ENCODE measurements around the gene TBX19.

Gene TBX19

GRCh38 chr1:168280296-168280927 is at the start of gene TBX19:
TBX19 (plus strand) TSS chr1:168280877; CDS start chr1:168281091, 214 bp downstream.
- DNase-seq (ENCODE audit: low read depth): no peak

- no peak for DNase-seq (ENCODE audit: low read depth)
These were observed 45.7 kb upstream of the TBX19 start for GRCh38 chr1:168234846-168235547.

DNA sequence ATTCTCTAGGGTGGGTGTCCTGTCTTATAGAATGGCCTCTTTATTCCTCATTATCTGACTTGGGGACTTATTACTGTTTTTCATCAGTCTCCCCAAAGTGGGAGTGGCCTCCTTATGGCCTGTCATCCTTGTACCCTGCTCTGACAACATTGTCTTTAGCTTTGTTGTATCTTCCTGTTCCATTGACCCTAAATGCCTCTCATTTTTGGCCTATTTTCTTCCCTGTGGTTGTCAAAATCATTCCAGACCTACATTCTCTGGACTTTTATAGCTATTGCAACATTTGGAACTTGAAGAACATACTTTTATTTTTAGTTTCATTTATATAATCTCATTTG is 45.2 kb upstream of the TBX19 start:
- no peak for DNase-seq (ENCODE audit: low read depth)

- DNase-seq (ENCODE audit: low read depth): no peak
These were observed 44.7 kb upstream of the TBX19 start for GRCh38 chr1:168235937-168236336.

GRCh38 chr1:168236836-168237611 is 43.7 kb upstream of the TBX19 start:
- no peak for DNase-seq (ENCODE audit: low read depth)

DNA sequence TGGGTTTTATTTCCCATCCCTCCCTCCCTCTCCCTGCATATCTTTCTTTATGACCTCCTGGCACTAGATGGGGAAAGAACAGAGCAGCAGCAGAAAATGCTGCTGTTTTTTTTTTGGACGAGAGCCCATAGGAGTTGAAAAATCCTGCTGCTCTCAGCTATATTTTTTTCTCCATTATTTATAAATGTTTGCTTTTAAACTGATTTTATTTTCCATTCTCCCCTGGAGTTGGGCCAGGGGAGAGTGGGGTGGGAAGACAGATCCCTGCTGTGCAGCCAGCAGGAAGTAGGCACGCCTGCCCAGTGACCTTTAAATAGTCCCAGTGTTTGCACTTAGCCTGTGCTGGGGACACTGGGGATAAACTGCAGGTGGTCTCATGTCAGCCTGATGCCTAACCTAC is 37.5 kb upstream of the TBX19 start:
- no peak for DNase-seq (ENCODE audit: low read depth)

GRCh38 chr1:168243636-168244212 is 37.0 kb upstream of the TBX19 start:
- no peak for DNase-seq (ENCODE audit: low read depth)

GRCh38 chr1:168245042-168245441 is 35.6 kb upstream of the TBX19 start:
- DNase-seq (ENCODE audit: low read depth): no peak

GRCh38 chr1:168246506-168246905 is 34.2 kb upstream of the TBX19 start:
- DNase-seq (ENCODE audit: low read depth): no peak

DNA sequence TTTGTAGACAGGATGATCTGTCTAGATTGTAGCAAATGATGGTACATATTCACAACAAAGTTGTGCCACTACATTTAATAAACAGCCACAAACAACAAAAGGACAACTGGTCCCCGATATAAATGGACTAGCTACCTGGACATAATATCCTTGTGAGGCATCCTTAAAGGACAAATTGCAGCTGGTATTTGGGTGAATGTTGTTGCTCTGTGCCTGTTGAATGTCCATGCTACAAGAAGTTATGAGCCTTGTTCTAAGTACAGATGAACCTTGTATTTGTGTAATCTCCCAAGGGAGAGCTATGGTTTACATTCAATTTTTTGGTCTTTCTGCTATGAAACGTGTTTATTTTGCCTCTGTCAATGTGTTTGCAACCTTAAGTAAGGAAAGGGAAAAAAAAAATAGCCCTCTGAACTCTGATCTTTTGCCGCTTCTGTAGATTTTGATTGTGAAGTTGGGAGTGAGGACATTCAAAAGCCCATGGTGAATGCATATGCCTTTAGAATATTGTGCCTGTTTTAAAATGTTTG is 28.4 kb upstream of the TBX19 start:
- no peak for DNase-seq (ENCODE audit: low read depth)

- no peak for DNase-seq (ENCODE audit: low read depth)
These were observed 24.5 kb upstream of the TBX19 start for GRCh38 chr1:168256164-168256563.

- no peak for DNase-seq (ENCODE audit: low read depth)
These were observed 23.3 kb upstream of the TBX19 start for GRCh38 chr1:168257397-168257796.

DNA sequence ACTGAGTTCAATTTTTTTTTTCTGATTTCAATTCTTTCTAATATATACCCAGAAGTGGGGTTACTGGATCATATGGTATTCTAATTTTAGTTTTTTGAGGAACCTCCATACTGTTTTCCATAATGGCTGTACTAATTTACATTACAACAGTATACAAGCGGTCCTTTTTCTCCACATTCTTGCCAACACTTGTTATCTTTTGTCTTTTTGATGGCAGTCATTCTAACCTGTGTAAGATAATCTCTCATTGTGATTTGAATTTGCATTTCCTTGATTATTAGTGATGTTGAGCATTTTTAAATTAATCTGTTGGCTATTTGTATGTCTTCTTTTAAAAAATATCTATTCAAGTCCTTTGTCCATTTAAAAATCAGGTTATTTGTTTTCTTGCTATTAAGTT is 21.1 kb upstream of the TBX19 start:
- no peak for DNase-seq (ENCODE audit: low read depth)

DNA sequence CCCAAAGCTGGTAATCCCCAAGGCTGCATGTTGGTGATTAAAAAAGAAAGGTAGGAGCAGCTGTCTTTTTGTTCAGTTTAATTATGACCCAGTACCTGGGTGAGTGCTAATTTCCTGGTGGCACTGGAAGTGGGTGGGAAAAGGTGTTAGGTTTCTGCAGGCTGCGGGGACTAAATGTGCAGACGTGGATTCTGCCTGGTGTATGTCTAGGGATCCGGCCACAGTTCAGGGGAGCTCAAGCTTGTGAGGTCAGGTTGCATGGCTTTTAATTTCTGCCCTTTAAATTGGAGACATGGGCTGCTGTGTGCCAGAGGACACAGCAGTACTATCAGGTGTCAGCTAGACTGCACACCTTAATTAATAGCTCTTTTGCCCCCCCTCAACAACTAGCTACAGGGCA is 20.3 kb upstream of the TBX19 start:
- DNase-seq (ENCODE audit: low read depth): no peak

DNA sequence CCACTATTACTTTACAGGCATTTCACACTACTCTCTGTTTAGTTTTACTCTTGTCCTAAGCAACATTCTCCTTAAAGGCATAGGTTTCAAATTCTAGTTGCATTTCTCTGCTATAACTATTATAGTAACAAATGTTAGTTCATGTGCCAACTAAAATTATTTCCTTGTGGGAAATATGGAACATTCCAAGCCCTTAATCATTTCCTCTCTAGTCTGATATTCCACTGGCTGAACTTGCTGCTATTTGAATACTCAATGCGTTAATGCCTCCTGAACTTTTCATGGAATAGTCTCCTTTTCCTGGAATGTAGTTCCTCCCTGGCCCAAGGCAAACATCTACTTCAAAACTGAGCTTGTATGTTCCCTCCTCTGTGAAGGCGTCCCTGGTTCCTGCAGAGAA is 19.3 kb upstream of the TBX19 start:
- DNase-seq (ENCODE audit: low read depth): no peak

DNA sequence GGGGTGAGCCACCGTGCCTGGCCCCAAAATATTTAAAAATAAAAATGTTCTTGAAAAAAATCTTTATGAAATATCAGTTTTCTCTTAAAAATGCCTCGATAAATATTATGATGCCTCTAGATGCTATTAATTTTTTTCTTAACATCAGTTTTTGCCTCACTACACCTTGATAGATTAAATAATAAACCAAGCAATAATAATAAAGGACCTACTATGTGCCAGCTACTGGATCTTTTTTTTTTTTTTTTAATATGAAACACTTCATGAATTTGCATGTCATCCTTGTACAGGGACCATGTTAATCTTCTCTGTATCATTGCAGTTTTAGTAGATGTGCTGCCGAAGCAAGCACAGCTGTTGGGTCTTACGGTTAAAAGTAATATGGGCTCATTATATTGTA is 17.5 kb upstream of the TBX19 start:
- no peak for DNase-seq (ENCODE audit: low read depth)

DNA sequence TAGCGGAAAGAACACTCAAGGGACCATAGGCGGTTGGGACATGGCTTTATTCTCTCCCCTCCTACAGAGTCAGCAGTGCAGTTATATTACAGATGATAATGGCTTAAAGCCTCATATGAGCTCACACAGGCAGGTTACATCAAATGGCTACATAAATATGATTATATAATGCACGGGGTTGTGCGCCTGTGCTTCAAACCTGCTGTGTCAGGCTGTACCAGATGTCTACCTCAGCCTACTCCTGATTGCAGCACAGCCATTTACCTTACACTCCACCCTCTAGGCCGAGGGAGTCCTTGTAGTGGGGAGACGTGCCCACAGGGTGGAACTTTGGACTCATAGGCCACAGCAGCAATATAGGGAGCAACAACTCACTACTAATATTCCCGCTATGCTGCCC is 16.4 kb upstream of the TBX19 start:
- DNase-seq (ENCODE audit: low read depth): no peak

DNA sequence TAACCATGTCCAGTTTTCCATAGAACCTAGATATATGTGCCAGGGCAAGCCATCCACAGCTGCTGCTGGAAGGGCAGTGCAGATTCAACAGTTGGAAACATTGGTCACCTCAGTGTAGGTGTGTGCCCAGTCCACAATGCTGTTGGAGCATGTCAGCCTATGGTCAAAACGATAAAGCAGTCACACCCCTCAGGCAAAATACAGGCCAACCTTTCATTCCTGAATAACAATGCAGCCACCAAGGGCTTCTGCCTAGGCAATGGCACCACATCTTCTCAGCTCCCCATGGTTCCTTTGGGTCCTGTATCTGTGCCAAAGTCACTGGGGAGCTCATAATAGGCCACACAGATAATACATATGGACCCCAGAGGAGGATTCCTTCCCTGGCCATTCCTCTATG is 15.1 kb upstream of the TBX19 start:
- no peak for DNase-seq (ENCODE audit: low read depth)

DNA sequence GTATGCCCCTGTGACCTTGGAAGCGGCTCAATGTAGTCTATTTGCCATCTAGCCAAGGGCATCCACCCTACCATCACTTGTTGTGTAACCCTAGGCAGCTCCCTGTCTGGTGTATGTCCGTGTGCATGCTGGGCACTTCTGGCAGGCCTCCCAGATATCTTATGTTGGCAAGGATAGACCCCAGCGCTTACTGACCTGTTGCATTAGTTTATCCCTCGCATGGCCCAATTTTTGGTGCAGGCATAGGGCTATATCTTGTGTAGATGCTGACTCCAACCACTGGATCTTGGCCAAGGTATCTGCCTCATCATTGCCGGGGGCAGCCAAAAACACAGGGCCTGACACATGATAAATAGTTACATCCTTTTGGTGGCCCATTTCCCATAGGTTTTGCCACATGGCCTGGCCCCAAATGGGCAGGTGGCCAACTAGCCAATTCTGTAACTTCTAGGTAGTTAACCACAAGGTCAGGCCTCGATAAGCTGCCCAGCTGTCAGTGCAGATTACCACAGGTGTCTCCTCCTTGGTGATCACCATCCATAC is 14.0 kb upstream of the TBX19 start:
- DNase-seq (ENCODE audit: low read depth): no peak

DNA sequence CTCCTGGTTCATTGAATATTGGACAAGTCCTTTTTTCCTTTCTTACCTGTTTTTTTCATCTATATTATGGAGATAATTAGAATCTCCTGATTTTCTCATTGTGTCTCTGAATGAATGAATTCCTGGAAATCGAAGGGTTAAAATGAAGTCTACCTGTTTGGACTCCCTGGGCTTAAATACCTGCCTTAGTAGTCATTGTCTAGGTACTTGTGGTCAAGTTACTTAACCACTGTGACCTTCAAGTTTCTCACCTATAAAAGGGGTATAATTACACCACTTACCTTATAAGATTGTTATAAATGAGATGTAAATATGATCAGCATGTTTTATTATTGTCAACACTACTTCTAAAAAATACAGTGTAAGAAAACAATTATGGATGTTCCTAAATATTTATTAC is 9.0 kb upstream of the TBX19 start:
- DNase-seq (ENCODE audit: low read depth): no peak

DNA sequence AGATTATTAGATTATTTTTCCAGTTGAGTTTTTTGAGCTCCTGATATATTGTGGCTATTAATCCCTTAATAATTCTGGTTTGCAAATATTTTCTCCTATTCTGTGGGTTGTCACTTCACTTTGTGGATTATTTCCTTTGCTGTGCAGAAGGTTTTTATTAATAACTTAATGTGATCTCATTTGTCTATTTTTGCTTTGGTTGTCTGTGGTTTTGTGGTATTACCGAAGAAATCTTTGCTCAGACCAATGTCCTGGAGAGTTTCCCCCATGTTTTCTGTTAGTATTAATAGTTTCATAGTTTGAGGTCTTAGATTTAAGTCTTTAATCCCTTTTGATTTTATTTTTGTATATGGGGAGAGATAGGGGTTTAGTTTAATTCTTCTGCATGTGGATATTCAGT is 7.1 kb upstream of the TBX19 start:
- no peak for DNase-seq (ENCODE audit: low read depth)

DNA sequence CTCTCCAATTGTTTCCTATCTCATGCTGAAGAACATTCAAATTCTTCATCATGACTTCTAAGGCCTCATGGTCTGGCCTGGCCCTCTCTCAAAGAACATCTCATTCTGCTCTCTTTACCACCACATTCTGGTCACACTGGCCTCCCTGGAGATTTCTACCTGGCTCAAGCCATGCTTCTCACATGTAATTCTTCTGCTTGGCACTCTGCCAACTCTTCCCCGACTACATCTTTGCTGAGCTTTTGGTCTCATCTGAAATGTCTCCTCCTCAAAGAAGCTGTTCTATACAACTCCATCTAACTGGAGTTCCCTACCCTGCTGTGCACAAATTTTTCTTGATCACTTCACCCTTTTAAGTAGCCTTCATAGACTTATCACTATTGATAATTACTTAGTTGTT is 1.4 kb upstream of the TBX19 start:
- DNase-seq (ENCODE audit: low read depth): no peak

Measured in stimulated activated CD8-positive, alpha-beta memory T cell treated with anti-CD3 and anti-CD28 coated beads, Interleukin-12 subunit alpha, Interleukin-12 subunit beta, amount 100 ng/mL, for 4 hours (primary cell).